ENCODE data around the gene PRLR. TPM values are rescaled to one million over a fixed set of nuclear protein-coding genes. Genes with fewer than 3 reads are reported as not detected.
"Not testable (repeated sequence)": the region's sequence is repeated elsewhere in the genome, so short reads cannot be mapped to it uniquely, and the experiment has no call there.

The PRLR gene
- total RNA-seq, 4 donors from 2014 or later, result 9.1 to 69.5 (median 54.1) TPM

GRCh38 chr5:35117967-35118366, 112.3 kb downstream of the PRLR start:
- no peaks in the 10 kb centered on the region for H3K4me1 ChIP-seq
- TF ChIP-seq POLR2A (IDR thresholded peaks at IDR 0.05) (no peak), CTCF (IDR thresholded peaks at IDR 0.05) (no peak)
- H3K27ac ChIP-seq, result no peak overlapping the region
- no peak overlapping the region for H3K4me3 ChIP-seq
- no peaks in the 10 kb centered on the region for H3K27me3 ChIP-seq
- no peaks in the 10 kb centered on the region for H3K9me3 ChIP-seq
- no peak for DNase-seq
- H3K36me3 ChIP-seq, result no peaks in the 10 kb centered on the region

- H3K4me1 ChIP-seq, result no peaks in the 10 kb centered on the region
- H3K27me3 ChIP-seq, result no peaks in the 10 kb centered on the region
- no peak for DNase-seq
- no peaks in the 10 kb centered on the region for H3K9me3 ChIP-seq
- H3K36me3 ChIP-seq, result no peaks in the 10 kb centered on the region
- no peak overlapping the region for H3K4me3 ChIP-seq
- TF ChIP-seq CTCF (IDR thresholded peaks at IDR 0.05) (no peak), POLR2A (IDR thresholded peaks at IDR 0.05) (no peak)
- H3K27ac ChIP-seq, result no peak overlapping the region
Observed at GRCh38 chr5:35115920-35116319, 114.4 kb downstream of the PRLR start.

- Histone ChIP-seq H3K4me3 (no peak overlapping the region), H3K9me3 (no peaks in the 10 kb centered on the region), H3K27me3 (no peaks in the 10 kb centered on the region), H3K4me1 (no peaks in the 10 kb centered on the region), H3K27ac (no peak overlapping the region), H3K36me3 (no peaks in the 10 kb centered on the region)
- DNase-seq, result no peak
- TF ChIP-seq POLR2A (IDR thresholded peaks at IDR 0.05) (no peak), CTCF (IDR thresholded peaks at IDR 0.05) (no peak)
Observed at GRCh38 chr5:35114698-35115097, 115.6 kb downstream of the PRLR start.

DNA sequence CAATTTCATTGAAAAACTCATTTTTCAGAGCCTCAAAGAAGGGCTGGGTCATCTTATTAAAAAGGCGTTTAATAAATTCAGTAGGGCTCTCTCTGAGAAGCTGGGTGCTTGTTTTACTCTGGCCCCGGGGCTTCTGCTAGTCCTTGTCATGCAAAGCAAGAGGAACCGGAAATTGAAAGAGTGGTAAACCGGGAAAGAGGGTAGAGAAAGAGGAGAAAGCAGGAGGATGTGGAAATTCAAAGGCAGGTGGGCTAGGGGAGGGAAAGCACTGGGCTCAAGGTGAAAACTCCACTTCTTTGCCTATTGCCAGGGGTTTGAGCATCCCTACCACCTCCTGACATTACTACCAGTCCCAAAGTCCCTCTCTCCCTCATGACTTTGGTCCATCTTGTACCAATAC, 118.0 kb downstream of the PRLR start:
- DNase-seq, result no peak
- H3K9me3 ChIP-seq, result no peaks in the 10 kb centered on the region
- TF ChIP-seq CTCF (IDR thresholded peaks at IDR 0.05), result no peak
- no peak for TF ChIP-seq POLR2A (IDR thresholded peaks at IDR 0.05)

DNA sequence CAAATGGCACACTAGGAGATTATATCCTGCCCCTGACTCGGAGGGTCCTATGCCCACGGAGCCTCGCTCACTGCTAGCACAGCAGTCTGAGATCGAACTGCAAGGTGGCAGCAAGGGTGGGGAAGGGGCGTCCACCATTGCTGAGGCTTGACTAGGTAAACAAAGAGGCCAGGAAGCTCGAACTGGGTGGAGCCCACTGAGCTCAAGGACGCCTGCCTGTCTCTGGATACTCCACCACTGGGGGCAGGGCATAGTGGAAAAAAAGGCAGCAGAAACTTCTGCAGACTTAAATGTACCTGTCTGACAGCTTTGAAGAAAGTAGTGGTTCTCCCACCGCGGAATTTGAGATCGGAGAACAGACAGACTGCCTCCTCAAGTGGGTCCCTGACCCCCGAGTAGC, 125.7 kb downstream of the PRLR start:
- H3K4me1 ChIP-seq, H3K9me3 ChIP-seq, H3K36me3 ChIP-seq, H3K4me3 ChIP-seq, DNase-seq, H3K27me3 ChIP-seq, H3K27ac ChIP-seq: not testable (repeated sequence)

More for the DNA sequence above, 118.0 kb downstream of the PRLR start:
- Histone ChIP-seq H3K27me3 (no peaks in the 10 kb centered on the region), H3K36me3 (no peaks in the 10 kb centered on the region), H3K27ac (no peak overlapping the region), H3K4me1 (no peaks in the 10 kb centered on the region), H3K4me3 (no peak overlapping the region)

DNA sequence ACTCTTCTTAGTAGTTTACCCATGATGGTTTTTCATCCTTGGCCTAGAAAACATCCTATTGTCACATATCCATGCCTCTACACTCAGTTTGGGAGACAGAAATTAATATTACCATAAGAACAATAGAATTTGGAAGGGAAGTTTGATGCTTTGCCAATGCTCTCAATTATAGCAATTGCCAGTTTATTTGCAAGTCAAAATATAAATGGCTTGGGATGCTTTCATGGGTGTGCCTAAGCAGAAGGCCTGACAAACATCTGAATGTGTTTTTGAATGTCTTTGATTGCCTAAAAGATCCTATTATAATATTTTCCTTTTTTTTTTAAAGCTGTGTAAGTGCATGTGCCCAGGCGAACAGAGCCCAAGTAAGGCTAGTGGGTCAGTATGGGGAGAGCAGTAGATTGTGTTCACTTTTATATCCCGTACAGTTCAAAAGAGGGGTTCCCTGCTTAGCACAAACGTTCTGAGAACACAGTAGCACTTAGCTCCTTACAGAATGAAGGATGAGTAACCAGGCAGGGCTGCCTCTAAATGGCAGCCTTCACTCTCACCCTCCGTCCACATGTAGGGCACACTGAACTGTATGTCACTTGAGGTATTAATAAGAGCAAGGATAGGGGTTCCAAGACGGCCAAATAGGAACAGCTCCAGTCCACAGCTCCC, 126.5 kb downstream of the PRLR start:
- no peak for DNase-seq
- Histone ChIP-seq H3K27ac (no peak overlapping the region), H3K27me3 (no peaks in the 10 kb centered on the region), H3K4me1 (no peaks in the 10 kb centered on the region), H3K4me3 (no peak overlapping the region), H3K9me3 (no peaks in the 10 kb centered on the region), H3K36me3 (peaks cover 0 to 5% (median 0%) of the 10 kb centered on the region in 3 donors)
- no peak for TF ChIP-seq POLR2A (IDR thresholded peaks at IDR 0.05)
- no peak for TF ChIP-seq CTCF (IDR thresholded peaks at IDR 0.05)

DNA sequence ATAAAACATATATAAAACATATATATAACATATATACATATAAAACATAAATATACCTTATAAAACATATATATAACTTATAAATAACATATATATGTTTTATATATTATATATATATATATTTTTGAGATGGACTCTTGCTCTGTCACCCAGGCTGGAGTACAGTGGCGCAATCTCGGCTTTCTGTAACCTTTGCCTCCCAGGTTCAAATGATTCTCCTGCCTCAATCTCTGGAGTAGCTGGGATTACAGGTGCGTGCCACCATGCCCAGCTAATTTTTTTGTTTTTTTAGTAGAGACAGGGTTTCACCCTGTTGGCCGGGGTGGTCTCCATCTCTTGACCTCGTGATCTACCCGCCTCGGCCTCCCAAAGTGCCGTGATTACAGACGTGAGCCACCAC, 128.6 kb downstream of the PRLR start:
- H3K27ac ChIP-seq, H3K27me3 ChIP-seq, H3K4me3 ChIP-seq, H3K36me3 ChIP-seq, H3K4me1 ChIP-seq, DNase-seq, H3K9me3 ChIP-seq: not testable (repeated sequence)

Data from Peyer's patch (tissue), 4 donors.